ENCODE measurements around the gene CPAMD8. TPM values are rescaled to one million over a fixed set of nuclear protein-coding genes. Genes with fewer than 3 reads are reported as not detected.
"Not testable (repeated sequence)": the region's sequence is repeated elsewhere in the genome, so short reads cannot be mapped to it uniquely, and the experiment has no call there.

The CPAMD8 gene
- total and polyA plus RNA-seq, 10 of the 15 experiments (the other 5 are each of a cell fraction or from before 2014, with no cell fraction given): 0.12 to 0.97 (median 0.25) TPM; not detected in 3

DNA sequence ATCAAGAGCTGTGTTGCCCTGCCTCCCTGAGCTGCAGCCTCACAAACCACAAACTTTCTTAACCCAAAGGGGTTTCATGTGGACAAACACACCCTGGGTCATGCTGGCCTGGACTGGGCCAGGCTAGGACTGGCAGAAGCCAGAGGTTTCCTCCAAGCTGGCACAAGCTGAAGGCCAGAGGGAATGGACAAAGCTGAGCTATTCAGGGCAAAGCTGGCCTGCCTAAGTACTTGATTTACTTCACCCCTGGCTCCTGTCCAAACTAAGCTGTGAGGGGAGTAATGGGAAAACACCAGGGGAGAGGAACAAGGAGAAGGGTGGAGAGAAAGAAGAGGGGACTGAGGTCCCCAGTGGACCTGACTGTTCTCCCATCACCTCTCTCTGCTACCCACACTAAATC is 6.2 kb downstream of the CPAMD8 start (continued):
- TF ChIP-seq, protein P1, sequence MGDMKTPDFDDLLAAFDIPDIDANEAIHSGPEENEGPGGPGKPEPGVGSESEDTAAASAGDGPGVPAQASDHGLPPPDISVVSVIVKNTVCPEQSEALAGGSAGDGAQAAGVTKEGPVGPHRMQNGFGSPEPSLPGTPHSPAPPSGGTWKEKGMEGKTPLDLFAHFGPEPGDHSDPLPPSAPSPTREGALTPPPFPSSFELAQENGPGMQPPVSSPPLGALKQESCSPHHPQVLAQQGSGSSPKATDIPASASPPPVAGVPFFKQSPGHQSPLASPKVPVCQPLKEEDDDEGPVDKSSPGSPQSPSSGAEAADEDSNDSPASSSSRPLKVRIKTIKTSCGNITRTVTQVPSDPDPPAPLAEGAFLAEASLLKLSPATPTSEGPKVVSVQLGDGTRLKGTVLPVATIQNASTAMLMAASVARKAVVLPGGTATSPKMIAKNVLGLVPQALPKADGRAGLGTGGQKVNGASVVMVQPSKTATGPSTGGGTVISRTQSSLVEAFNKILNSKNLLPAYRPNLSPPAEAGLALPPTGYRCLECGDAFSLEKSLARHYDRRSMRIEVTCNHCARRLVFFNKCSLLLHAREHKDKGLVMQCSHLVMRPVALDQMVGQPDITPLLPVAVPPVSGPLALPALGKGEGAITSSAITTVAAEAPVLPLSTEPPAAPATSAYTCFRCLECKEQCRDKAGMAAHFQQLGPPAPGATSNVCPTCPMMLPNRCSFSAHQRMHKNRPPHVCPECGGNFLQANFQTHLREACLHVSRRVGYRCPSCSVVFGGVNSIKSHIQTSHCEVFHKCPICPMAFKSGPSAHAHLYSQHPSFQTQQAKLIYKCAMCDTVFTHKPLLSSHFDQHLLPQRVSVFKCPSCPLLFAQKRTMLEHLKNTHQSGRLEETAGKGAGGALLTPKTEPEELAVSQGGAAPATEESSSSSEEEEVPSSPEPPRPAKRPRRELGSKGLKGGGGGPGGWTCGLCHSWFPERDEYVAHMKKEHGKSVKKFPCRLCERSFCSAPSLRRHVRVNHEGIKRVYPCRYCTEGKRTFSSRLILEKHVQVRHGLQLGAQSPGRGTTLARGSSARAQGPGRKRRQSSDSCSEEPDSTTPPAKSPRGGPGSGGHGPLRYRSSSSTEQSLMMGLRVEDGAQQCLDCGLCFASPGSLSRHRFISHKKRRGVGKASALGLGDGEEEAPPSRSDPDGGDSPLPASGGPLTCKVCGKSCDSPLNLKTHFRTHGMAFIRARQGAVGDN (IDR thresholded peaks at IDR 0.05): no peak
- TF ChIP-seq, protein P2, sequence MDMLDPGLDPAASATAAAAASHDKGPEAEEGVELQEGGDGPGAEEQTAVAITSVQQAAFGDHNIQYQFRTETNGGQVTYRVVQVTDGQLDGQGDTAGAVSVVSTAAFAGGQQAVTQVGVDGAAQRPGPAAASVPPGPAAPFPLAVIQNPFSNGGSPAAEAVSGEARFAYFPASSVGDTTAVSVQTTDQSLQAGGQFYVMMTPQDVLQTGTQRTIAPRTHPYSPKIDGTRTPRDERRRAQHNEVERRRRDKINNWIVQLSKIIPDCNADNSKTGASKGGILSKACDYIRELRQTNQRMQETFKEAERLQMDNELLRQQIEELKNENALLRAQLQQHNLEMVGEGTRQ (IDR thresholded peaks at IDR 0.05; ENCODE audit: borderline replicate concordance, low read depth, low read length): no peak
- no peak for TF ChIP-seq EGR1 (IDR thresholded peaks at IDR 0.05; ENCODE audit: borderline replicate concordance in 1 of 2, low read depth in 2 of 2, low read length in 2 of 2)
- no peak for TF ChIP-seq YBX1 (IDR thresholded peaks at IDR 0.05)
- TF ChIP-seq JUNB (IDR thresholded peaks at IDR 0.05): no peak
- TF ChIP-seq TAF1 (IDR thresholded peaks at IDR 0.05; ENCODE audit: borderline replicate concordance, low read depth, low read length): no peak
- TF ChIP-seq MYB (IDR thresholded peaks at IDR 0.05; ENCODE audit: borderline replicate concordance, low read depth, low read length): no peak
- no peak for TF ChIP-seq MXI1 (IDR thresholded peaks at IDR 0.05; ENCODE audit: low read depth, low read length)

DNA sequence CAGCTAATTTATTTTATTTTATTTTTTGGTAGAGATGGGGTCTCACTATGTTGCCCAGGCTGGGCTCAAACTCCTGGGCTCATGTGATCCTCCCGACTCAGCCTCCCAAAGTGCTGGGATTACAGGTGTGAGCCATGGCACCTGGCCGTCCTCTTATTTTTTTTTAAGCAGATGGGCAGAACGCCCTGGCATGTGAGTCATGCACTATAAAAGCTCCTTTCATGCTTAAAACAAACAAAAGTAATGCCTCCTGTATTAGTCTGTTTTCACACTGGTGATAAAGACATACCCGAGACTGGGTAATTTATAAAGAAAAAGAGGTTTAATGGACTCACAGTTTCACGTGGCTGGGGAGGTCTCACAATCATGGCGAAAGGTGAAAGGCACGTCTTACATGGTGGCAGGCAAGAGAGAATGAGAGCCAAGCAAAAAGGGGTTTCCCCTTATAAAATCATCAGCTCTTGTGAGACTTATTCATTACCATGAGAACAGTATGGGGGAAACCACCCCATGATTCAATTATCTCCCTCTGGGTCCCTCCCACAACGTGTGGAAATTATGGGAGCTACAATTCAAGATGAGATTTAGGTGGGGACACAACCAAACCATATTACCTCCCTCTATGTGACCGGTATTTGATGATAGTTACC is 12.3 kb downstream of the CPAMD8 start:
- H3K4me1 ChIP-seq (ENCODE audit: control insufficient read depth, insufficient read depth, low read length); POLR2A ChIA-PET: not testable (repeated sequence)
- CTCF ChIA-PET: interaction anchor here (0.6 kb wide), 1 partner anchor 463 kb away, joined by 4 read pairs; no protein-coding TSS in a partner anchor

More for the DNA sequence above, 12.3 kb downstream of the CPAMD8 start:
- WGBS (ENCODE audit: insufficient coverage, insufficient replicate concordance, low lambda C conversion rate, missing lambda C conversion rate): 22% methylated on average over 9 of the region's 9 CpGs
- H3K27ac ChIP-seq (ENCODE audit: control insufficient read depth, insufficient read depth); ATAC-seq; H3K79me2 ChIP-seq (ENCODE audit: control insufficient read depth, insufficient read depth, low read length); in situ Hi-C loops (cut with MboI); RAD21 ChIA-PET (ENCODE audit: unreplicated experiment); H3K36me3 ChIP-seq (ENCODE audit: control insufficient read depth in 2 of 2, insufficient read depth in 2 of 2, low read length in 1 of 2); intact Hi-C loops (cut with micrococcal nuclease; ENCODE audit: unreplicated experiment); H2AFZ ChIP-seq (ENCODE audit: control insufficient read depth, low read depth, low read length); H3K27me3 ChIP-seq (replicated peaks in 1 of 2; ENCODE audit: control insufficient read depth in 2 of 2, insufficient read depth in 2 of 2, low read length in 1 of 2); H3K9ac ChIP-seq (ENCODE audit: control insufficient read depth, insufficient read depth, low read length); H3K9me3 ChIP-seq (replicated peaks; ENCODE audit: control insufficient read depth, insufficient read depth, low read length); H3K4me2 ChIP-seq (ENCODE audit: control insufficient read depth, insufficient read depth); H4K20me1 ChIP-seq (ENCODE audit: control insufficient read depth, insufficient read depth); FAIRE-seq; BruUV-seq (replicated peaks); DNase-seq (ENCODE audit: low read depth, low spot score); SMC1A ChIA-PET (ENCODE audit: uncharacterized antibody, unreplicated experiment); H3K4me3 ChIP-seq: not testable (repeated sequence)

Measured in GM12878 (cell line).